ENCODE data around the gene CMAS. TPM values are rescaled to one million over a fixed set of nuclear protein-coding genes. Genes with fewer than 3 reads are reported as not detected.

CMAS gene
- total RNA-seq, 1 experiment from 2014 or later: 35.6 TPM

DNA sequence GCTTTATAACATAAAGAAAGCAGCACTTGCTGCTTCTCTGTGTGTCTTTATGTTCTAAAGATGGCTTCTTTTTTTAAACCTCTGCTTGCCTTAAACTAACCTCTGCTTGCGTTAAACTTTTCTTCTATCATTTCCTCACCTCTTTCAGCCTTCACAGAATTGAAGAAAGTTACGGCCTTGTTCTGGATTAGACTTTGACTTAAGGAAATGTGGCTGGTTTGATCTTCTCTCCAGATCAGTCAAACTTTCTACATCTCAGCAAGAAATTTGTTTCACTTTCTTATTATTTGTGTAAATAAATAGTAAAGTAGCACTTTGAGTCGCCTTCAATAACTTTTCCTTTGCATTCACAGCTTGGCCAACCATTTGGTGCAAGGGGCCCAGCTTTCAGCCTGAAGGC, 64.2 kb downstream of the CMAS start:
- no peak overlapping the region for H3K4me3 Mint-ChIP-seq (ENCODE audit: low read depth, unreplicated experiment)
- TF ChIP-seq, protein P1, sequence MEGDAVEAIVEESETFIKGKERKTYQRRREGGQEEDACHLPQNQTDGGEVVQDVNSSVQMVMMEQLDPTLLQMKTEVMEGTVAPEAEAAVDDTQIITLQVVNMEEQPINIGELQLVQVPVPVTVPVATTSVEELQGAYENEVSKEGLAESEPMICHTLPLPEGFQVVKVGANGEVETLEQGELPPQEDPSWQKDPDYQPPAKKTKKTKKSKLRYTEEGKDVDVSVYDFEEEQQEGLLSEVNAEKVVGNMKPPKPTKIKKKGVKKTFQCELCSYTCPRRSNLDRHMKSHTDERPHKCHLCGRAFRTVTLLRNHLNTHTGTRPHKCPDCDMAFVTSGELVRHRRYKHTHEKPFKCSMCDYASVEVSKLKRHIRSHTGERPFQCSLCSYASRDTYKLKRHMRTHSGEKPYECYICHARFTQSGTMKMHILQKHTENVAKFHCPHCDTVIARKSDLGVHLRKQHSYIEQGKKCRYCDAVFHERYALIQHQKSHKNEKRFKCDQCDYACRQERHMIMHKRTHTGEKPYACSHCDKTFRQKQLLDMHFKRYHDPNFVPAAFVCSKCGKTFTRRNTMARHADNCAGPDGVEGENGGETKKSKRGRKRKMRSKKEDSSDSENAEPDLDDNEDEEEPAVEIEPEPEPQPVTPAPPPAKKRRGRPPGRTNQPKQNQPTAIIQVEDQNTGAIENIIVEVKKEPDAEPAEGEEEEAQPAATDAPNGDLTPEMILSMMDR (IDR thresholded peaks at IDR 0.05; ENCODE audit: unreplicated experiment): no peak
- no TSS peak for BruUV-seq (replicated peaks)
- H3K9me3 Mint-ChIP-seq (ENCODE audit: low read depth, unreplicated experiment): no peaks in the 10 kb centered on the region
- H3K27me3 Mint-ChIP-seq (ENCODE audit: unreplicated experiment): peaks cover 35% of the 10 kb centered on the region
- CTCF ChIA-PET: no interaction called here
- DNase-seq: no peak
- H3K27ac Mint-ChIP-seq (ENCODE audit: unreplicated experiment): no peak overlapping the region
- H3K36me3 Mint-ChIP-seq (ENCODE audit: insufficient read depth, unreplicated experiment): no peaks in the 10 kb centered on the region
- H3K4me1 Mint-ChIP-seq (ENCODE audit: low read depth, unreplicated experiment): no peaks in the 10 kb centered on the region
- intact Hi-C loops (cut with micrococcal nuclease; ENCODE audit: unreplicated experiment): no loop called here

Other genes starting within 250 kb of the CMAS start
- gene ABCC9, start 104.8 kb upstream of the CMAS start, total RNA-seq (2022): 0.05 TPM in 1 of 2 replicates, not detected in the other